ENCODE measurements around the gene UGT2B17. TPM values are rescaled to one million over a fixed set of nuclear protein-coding genes. Genes with fewer than 3 reads are reported as not detected.
"Not testable (repeated sequence)": the region's sequence is repeated elsewhere in the genome, so short reads cannot be mapped to it uniquely, and the experiment has no call there.

The UGT2B17 gene
- not detected for total RNA-seq

DNA sequence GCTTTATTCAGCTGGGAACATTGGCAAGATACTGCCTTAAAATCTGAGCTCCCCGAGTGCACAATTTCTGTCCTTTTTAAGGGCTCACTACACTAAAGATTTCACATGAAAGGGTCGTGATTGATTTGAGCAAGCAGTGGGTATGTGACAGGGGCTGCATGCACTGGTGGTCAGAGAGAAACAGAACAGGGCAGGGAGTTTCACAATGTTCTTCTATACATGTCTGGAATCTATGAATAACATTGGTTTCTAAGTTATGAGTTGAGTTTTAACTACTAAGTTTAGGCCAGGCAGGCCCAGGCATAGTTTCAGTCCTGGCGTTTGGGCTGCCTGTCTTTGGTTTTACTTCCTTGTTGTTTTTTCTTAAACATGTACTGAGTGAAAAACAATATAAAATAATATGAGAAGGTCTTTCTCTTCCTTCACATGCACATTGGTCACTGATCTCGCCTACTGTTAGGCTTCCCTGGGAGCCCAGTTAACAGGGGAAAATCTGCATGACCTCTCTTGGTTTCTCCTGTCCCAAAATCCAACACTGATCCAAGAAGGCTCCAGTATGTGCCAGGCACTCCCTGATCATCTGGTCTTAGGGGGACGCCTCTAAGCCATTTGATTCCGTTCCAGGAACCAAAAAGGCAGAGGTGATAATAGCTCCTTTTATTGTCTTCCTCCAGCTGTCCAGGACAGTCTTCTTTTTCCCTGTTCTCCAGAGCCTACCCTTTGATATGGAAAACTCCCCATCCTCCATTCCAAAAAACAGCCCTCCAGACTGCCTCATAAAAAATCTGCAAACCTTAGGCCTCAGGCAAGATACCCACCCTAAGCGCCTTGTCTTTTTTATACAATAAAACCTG lies at the start of gene UGT2B17:
Gene UGT2B17, minus strand, starts transcription at position 51 of the 854 bp plus-strand sequence. CDS start 7,838 bp downstream, outside the sequence.
- no peak within 1 kb of the TSS for H3K4me3 ChIP-seq (replicated peaks in 1 of 3)
- TF ChIP-seq, protein P1, sequence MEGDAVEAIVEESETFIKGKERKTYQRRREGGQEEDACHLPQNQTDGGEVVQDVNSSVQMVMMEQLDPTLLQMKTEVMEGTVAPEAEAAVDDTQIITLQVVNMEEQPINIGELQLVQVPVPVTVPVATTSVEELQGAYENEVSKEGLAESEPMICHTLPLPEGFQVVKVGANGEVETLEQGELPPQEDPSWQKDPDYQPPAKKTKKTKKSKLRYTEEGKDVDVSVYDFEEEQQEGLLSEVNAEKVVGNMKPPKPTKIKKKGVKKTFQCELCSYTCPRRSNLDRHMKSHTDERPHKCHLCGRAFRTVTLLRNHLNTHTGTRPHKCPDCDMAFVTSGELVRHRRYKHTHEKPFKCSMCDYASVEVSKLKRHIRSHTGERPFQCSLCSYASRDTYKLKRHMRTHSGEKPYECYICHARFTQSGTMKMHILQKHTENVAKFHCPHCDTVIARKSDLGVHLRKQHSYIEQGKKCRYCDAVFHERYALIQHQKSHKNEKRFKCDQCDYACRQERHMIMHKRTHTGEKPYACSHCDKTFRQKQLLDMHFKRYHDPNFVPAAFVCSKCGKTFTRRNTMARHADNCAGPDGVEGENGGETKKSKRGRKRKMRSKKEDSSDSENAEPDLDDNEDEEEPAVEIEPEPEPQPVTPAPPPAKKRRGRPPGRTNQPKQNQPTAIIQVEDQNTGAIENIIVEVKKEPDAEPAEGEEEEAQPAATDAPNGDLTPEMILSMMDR (IDR thresholded peaks at IDR 0.05) = no peak
- no peak for TF ChIP-seq POLR2A (IDR thresholded peaks at IDR 0.05)
- no peaks in the 10 kb centered on the region for H3K9me3 ChIP-seq
- H3K36me3 ChIP-seq = no peaks in the 10 kb centered on the region
- H3K4me1 ChIP-seq = no peaks in the 10 kb centered on the region
- H3K27me3 ChIP-seq = no peaks in the 10 kb centered on the region
- no peak within 1 kb of the TSS for H3K27ac ChIP-seq
- no peak for DNase-seq
- intact Hi-C loops (cut with DNase I) = no loop called here
- WGBS, 2 donors = 71 to 80% methylated on average over 7 of the region's 7 CpGs

DNA sequence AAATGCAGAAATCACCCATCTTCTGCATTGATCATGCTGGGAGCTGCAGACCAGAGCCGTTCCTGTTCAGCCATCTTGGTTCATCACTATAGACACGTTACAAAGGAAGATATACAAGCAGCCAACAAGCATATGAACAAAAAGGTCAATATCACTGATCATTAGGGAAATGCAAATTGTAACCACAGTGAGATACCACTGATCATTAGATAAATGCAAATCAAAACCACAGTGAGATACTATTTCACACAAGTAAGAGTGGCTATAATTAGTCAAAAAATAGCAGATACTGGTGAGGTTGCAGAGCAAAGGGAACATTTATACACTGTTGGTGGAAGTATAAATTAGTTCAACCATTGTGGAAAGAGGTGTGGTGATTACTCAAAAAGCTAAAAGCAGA lies 46.6 kb upstream of the UGT2B17 start:
- H3K27ac ChIP-seq; H3K4me3 ChIP-seq (replicated peaks in 1 of 3); DNase-seq; H3K36me3 ChIP-seq; H3K4me1 ChIP-seq; intact Hi-C loops (cut with DNase I); H3K27me3 ChIP-seq; H3K9me3 ChIP-seq: not testable (repeated sequence)
- 79 to 82% methylated on average over 2 of the region's 2 CpGs for WGBS, 2 donors

DNA sequence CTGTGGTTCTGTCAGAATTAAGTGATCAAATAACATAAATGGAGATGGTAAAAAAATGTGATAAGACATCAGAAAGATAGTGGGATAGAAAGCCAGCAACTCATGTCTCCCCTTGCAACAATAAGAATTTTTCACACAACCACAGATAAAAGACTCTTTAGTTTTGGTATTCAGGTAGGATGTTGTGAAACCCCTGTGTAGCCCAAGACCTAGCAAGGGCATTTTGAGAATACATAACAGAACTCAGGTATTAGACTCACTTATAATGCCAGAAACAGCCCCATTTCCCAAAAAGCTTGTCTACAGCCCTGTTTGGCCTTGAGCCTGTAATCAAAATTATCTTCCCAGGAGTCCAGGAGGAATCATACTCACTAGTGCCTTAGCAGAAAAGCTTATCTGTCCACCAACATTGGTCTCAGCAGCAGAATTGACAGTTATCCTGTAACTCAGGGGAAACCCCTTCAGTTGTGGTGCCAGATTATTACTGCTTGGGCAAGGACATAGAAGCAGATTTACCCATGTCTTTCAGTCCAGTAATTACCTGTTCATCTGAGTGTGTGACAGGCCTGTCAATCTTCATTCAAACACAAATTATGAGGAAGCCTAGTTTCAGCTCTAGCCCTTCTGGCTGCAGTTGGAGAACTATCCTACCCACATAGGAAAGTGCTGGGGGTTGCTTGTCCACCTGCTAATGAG lies 41.0 kb upstream of the UGT2B17 start:
- H3K9me3 ChIP-seq = no peaks in the 10 kb centered on the region
- no peak overlapping the region for H3K4me3 ChIP-seq (replicated peaks in 1 of 3)
- no peak overlapping the region for H3K27ac ChIP-seq
- TF ChIP-seq POLR2A (IDR thresholded peaks at IDR 0.05) = no peak
- TF ChIP-seq, protein P1 (IDR thresholded peaks at IDR 0.05) = no peak
- DNase-seq = no peak
- intact Hi-C loops (cut with DNase I) = no loop called here
- no peaks in the 10 kb centered on the region for H3K4me1 ChIP-seq
- H3K27me3 ChIP-seq = no peaks in the 10 kb centered on the region
- H3K36me3 ChIP-seq = no peaks in the 10 kb centered on the region

DNA sequence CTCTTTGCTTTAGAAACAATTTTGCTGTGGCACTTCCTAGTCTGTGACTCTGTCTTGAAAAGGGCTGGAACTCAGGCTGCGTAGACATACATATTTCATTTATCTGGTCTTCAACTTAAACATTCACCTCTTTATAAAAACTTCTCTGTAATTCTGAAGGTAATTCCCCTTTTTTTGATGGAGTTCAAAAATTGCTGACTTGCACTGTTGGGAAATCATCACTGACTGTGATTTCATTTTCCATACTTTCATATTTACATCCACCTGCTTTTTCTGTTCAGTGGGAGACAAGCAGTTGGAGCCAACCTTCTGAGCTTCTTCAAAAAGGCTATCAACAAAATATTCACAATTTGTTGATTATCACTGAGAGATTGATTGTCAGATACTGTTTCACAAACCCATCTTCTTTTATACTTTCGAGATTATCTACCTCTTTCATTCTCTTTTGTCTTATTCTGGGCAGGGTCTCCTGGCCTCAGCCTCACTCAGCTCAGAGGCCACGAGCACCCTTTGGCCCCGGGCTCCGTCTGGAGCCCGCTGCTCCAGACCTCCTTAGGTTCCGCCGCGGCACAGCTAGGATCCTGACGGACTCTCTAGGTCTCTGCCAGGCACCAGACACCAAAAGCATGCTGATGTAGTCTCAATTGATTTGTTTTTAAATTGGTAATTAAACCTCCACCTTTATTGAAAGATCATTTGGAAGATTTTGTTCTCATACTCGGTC lies 39.7 kb upstream of the UGT2B17 start:
- Histone ChIP-seq H3K4me1 (no peaks in the 10 kb centered on the region), H3K4me3 (replicated peaks in 1 of 3) (no peak overlapping the region), H3K36me3 (no peaks in the 10 kb centered on the region), H3K9me3 (no peaks in the 10 kb centered on the region), H3K27ac (no peak overlapping the region), H3K27me3 (no peaks in the 10 kb centered on the region)
- 92 to 95% methylated on average over 11 of the region's 11 CpGs for WGBS, 2 donors
- DNase-seq = no peak
- TF ChIP-seq POLR2A (IDR thresholded peaks at IDR 0.05) = no peak
- TF ChIP-seq, protein P1 (IDR thresholded peaks at IDR 0.05) = no peak
- intact Hi-C loops (cut with DNase I) = no loop called here

DNA sequence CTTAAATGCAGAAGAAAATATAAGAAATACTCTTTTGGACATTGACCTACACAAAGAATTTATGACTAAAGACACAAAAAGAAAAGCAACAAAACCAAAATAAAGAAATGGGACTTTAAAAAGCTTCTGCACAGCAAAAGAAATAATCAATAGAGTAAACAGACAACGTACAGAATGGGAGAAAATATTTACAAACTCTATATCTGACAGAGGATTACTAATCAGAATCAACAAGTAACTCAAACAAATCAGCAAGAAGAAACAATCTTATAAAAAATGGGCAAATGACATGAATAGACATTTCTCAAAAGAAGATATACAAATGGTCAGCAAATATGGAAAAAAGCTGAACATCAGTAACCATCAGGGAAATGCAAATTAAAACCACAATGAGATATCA lies 37.6 kb upstream of the UGT2B17 start:
- TF ChIP-seq, protein P1 (IDR thresholded peaks at IDR 0.05) = no peak
- no peak for TF ChIP-seq POLR2A (IDR thresholded peaks at IDR 0.05)
- Histone ChIP-seq H3K36me3 (no peaks in the 10 kb centered on the region), H3K27me3 (no peaks in the 10 kb centered on the region), H3K4me1 (no peaks in the 10 kb centered on the region), H3K9me3 (no peaks in the 10 kb centered on the region), H3K27ac (no peak overlapping the region), H3K4me3 (replicated peaks in 1 of 3) (no peak overlapping the region)
- WGBS, 2 donors = 61 to 63% methylated on average over 1 of the region's 1 CpG
- intact Hi-C loops (cut with DNase I) = no loop called here
- DNase-seq = no peak
